HG03469 (cell line): ENCODE measurements around the gene CRACR2B.

Experiments used
- ATAC-seq: cut with Tn5 transposase; IDR thresholded peaks from one replicate; pipeline ENCODE4 v1.9.1; 2021; ENCODE audit warnings: mild to moderate bottlenecking, moderate library complexity, moderate number of reproducible peaks; ENCODE audit not compliant: unreplicated experiment

The CRACR2B gene

GRCh38 chr11:794766-795633 is 32.7 kb upstream of the CRACR2B start:
- ATAC-seq, result no peak

- no peak for ATAC-seq
These were observed 31.8 kb upstream of the CRACR2B start for GRCh38 chr11:795634-796564.

GRCh38 chr11:796565-797295 is 31.0 kb upstream of the CRACR2B start:
- ATAC-seq, result no peak

- ATAC-seq, result peak; percentile 10
These were observed 30.2 kb upstream of the CRACR2B start for GRCh38 chr11:797296-798092.

GRCh38 chr11:798093-798713 is 29.5 kb upstream of the CRACR2B start, which contains the start of gene SLC25A22:
TSS of gene SLC25A22 (minus strand) at chr11:798281. CDS start at chr11:795006, 3,275 bp downstream.
- peak; percentile 44 for ATAC-seq

GRCh38 chr11:799641-800316 is 27.9 kb upstream of the CRACR2B start:
- ATAC-seq, result no peak

GRCh38 chr11:800473-800872 is 27.2 kb upstream of the CRACR2B start:
- ATAC-seq, result no peak

GRCh38 chr11:801097-801780 is 26.5 kb upstream of the CRACR2B start:
- no peak for ATAC-seq

GRCh38 chr11:802018-802617 is 25.6 kb upstream of the CRACR2B start:
- ATAC-seq, result no peak

GRCh38 chr11:802693-803466 is 24.8 kb upstream of the CRACR2B start:
- no peak for ATAC-seq

- no peak for ATAC-seq
These were observed 24.3 kb upstream of the CRACR2B start for GRCh38 chr11:803467-803742.

- ATAC-seq, result no peak
These were observed 23.7 kb upstream of the CRACR2B start for GRCh38 chr11:803770-804598.

GRCh38 chr11:804599-804964 is 23.1 kb upstream of the CRACR2B start:
- ATAC-seq, result no peak

- ATAC-seq, result no peak
These were observed 19.1 kb upstream of the CRACR2B start for GRCh38 chr11:808427-809286.

- ATAC-seq, result peak; percentile 55
These were observed 18.3 kb upstream of the CRACR2B start, which contains the start of gene RPLP2 for GRCh38 chr11:809287-810039. TSS of gene RPLP2 (plus strand) at chr11:809967. CDS start at chr11:810235, 268 bp downstream.
